K562 (cell line): ENCODE results near the gene SLC25A42. TPM values are rescaled to one million over a fixed set of nuclear protein-coding genes. Genes with fewer than 3 reads are reported as not detected.
A peak's percentile ranks its signal among the peaks of the same experiment; 100 is the strongest.

Experiments
- ARID4B ChIP-seq: sonication (generic); formaldehyde crosslinking; IDR thresholded peaks from 2 replicates; pipeline ENCODE4 v1.8.0; 2022; ENCODE audit warnings: mild to moderate bottlenecking, missing genetic modification reagents
- ATF7 ChIP-seq: fragments of 450-650 bp; IDR thresholded peaks from 2 replicates; pipeline ENCODE4 v1.7.1; 2014; ENCODE audit warnings: mild to moderate bottlenecking, moderate library complexity
- CBFA2T3 ChIP-seq: fragments of 450-650 bp; IDR thresholded peaks from 2 replicates; pipeline ENCODE4 v1.6.1; 2017
- CREM ChIP-seq: IDR thresholded peaks from 2 replicates; pipeline ENCODE4 v1.6.1; 2014; ENCODE audit warnings: antibody characterized with exemption, low read depth
- E2F6 ChIP-seq, 2 experiments: IDR thresholded peaks; 2 replicates each; pipeline ENCODE4 v1.6.1; 2011; ENCODE audit warnings: borderline replicate concordance in 1 of 2, control low read depth in 1 of 2, low read depth in 1 of 2, low read length in 1 of 2, mild to moderate bottlenecking in 1 of 2, mixed read lengths in 1 of 2, moderate library complexity in 1 of 2; ENCODE audit not compliant: insufficient read depth in 1 of 2, insufficient read length in 1 of 2, poor library complexity in 1 of 2, severe bottlenecking in 1 of 2; ENCODE audit errors: extremely low read depth in 1 of 2
- ESRRA ChIP-seq: fragments of 450-650 bp; IDR thresholded peaks from 2 replicates; pipeline ENCODE4 v1.6.1; 2014; ENCODE audit warnings: low read depth, mild to moderate bottlenecking, moderate library complexity, borderline replicate concordance
- FOXK2 ChIP-seq, 2 experiments: fragments of 450-650 bp; IDR thresholded peaks in 1 of 2; conservative IDR thresholded peaks in 1 of 2; 2 replicates each; pipeline ENCODE4 v1.6.1; 2016; ENCODE audit warnings: low read depth in 2 of 2, mild to moderate bottlenecking in 1 of 2
- HOXB6 ChIP-seq: fragments of 250-450 bp; sonication (Bioruptor Pico); IDR thresholded peaks from 2 replicates; pipeline ENCODE4 v1.5.1; 2022; ENCODE audit warnings: mild to moderate bottlenecking, borderline replicate concordance
- KLF1 ChIP-seq: fragments of 450-650 bp; IDR thresholded peaks from 2 replicates; pipeline ENCODE4 v1.6.1; 2016; ENCODE audit warnings: missing genetic modification characterization, missing compliant biosample characterization
- LARP7 ChIP-seq: fragments of 450-650 bp; IDR thresholded peaks from 2 replicates; pipeline ENCODE4 v1.6.1; 2016
- MAZ ChIP-seq, 2 experiments: fragments of 450-650 bp in 1 of 2; sonication (generic) in 1 of 2; formaldehyde crosslinking; IDR thresholded peaks in 1 of 2; conservative IDR thresholded peaks in 1 of 2; 2 replicates each; pipeline versions ENCODE4 v1.4.0 to v1.5.0; 2020; ENCODE audit warnings: mild to moderate bottlenecking in 1 of 2, missing genetic modification reagents in 1 of 2
- NFIX ChIP-seq: fragments of 250-450 bp; sonication (Bioruptor Pico); IDR thresholded peaks from 2 replicates; pipeline ENCODE4 v1.4.0; 2020; ENCODE audit warnings: low read depth, mild to moderate bottlenecking, moderate library complexity
- NUFIP1 ChIP-seq: fragments of 450-650 bp; IDR thresholded peaks from 2 replicates; pipeline ENCODE4 v1.6.1; 2018; ENCODE audit not compliant: partially characterized antibody
- PHF8 ChIP-seq: fragments of 200-600 bp; sonication (generic); IDR thresholded peaks from 2 replicates; pipeline ENCODE4 v1.6.1; 2012; ENCODE audit warnings: mixed run types, mild to moderate bottlenecking, inconsistent platforms, low read length, moderate library complexity, borderline replicate concordance
- PKNOX1 ChIP-seq: fragments of 450-650 bp; IDR thresholded peaks from 2 replicates; pipeline ENCODE4 v1.6.1; 2016
- SAFB2 ChIP-seq: fragments of 200-400 bp; formaldehyde crosslinking; IDR thresholded peaks from 2 replicates; pipeline ENCODE4 v1.6.1; 2018; ENCODE audit warnings: borderline replicate concordance, low read length, low read depth, moderate library complexity; ENCODE audit not compliant: severe bottlenecking
- SETDB1 ChIP-seq: IDR thresholded peaks from one replicate; pipeline ENCODE4 v1.6.1; 2012; ENCODE audit warnings: low read length, control low read depth, inconsistent platforms
- SMARCA4 ChIP-seq: fragments of 450-650 bp; IDR thresholded peaks from 2 replicates; pipeline ENCODE4 v1.6.1; 2016
- SPI1 ChIP-seq: IDR thresholded peaks from 2 replicates; pipeline ENCODE4 v1.6.1; 2011; ENCODE audit warnings: low read depth, low read length, control low read depth, borderline replicate concordance
- TAF1 ChIP-seq: IDR thresholded peaks from 2 replicates; pipeline ENCODE4 v1.6.1; 2011; ENCODE audit warnings: mild to moderate bottlenecking, low read length, moderate library complexity; ENCODE audit not compliant: insufficient read depth, control insufficient read depth, severe bottlenecking; ENCODE audit errors: extremely low read depth
- TBL1XR1 ChIP-seq, 2 experiments: IDR thresholded peaks; 2 replicates each; pipeline ENCODE4 v1.6.1; 2012; ENCODE audit warnings: improper control_type of control experiment in 2 of 2, low read length in 2 of 2, mild to moderate bottlenecking in 1 of 2
- THRAP3 ChIP-seq: fragments of 450-650 bp; IDR thresholded peaks from 2 replicates; pipeline ENCODE4 v1.6.1; 2016; ENCODE audit warnings: mild to moderate bottlenecking, inconsistent platforms, borderline replicate concordance
- ZKSCAN8 ChIP-seq: fragments of 200-800 bp; sonication (Bioruptor generic); IDR thresholded peaks from 2 replicates; pipeline ENCODE4 v1.6.1; 2016; ENCODE audit warnings: missing genetic modification characterization, missing compliant biosample characterization
- polyA plus RNA-seq, 8 experiments: library from polyadenylated mRNA; depleted of rRNA in 4 of 8; stranded (reverse) in 5 of 8; unstranded in 3 of 8; fragments of >200 nt; fragmentation: Nextera tagmentation in 2 of 8; fragmentation: Illumina TruSeq in 1 of 8; extraction: Ambion mirVana in 2 of 8; extraction: Trizol in 1 of 8; gene quantifications; 2 replicates each; pipeline versions ENCODE4 v1.2.1 to v1.2.3, GENCODE V29; 2011 to 2014; ENCODE audit warnings: inconsistent platforms in 1 of 8, missing spikeins in 1 of 8
- total RNA-seq, 7 experiments: library from RNA; depleted of rRNA in 6 of 7; stranded (reverse); fragments of >200 nt in 6 of 7; fragmentation: Illumina TruSeq in 2 of 7; extraction: Trizol in 2 of 7; gene quantifications; 2 replicates each; pipeline versions ENCODE4 v1.2.1 to v1.2.3, GENCODE V29; 2011 to 2021; ENCODE audit warnings: low replicate concordance in 1 of 7

The SLC25A42 gene
- total and polyA plus RNA-seq, 9 of the 15 experiments (the other 6 are each of a cell fraction or from before 2014, with no cell fraction given): 0.59 to 32.2 (median 14.1) TPM

- TF ChIP-seq PKNOX1 (peak; percentile 57), CBFA2T3 (peak; percentile 31; the same call in 1 of the 2 replicates), SAFB2 (no peak), PHF8 (peak; percentile 67; the same call in 1 of the 2 replicates), NFIX (CRISPR knock-in tag) (no peak), SETDB1 (no peak), THRAP3 (no peak), SMARCA4 (0 out of 2 replicates have a peak, but pooled peaks have one; percentile 11), ESRRA (peak; percentile 43; the same call in 1 of the 2 replicates), NUFIP1 (no peak), SPI1 (no peak), KLF1 (tag) (no peak), ARID4B (CRISPR knock-in tag) (peak; percentile 77), FOXK2 (conservative IDR thresholded peaks at IDR 0.05 in 1 of 2, IDR thresholded peaks at IDR 0.05 in 1 of 2; ENCODE audit: low read depth in 2 of 2) (peak; percentile 49 to 50; a peak in 1 of 4 replicates), CREM (peak; percentile 88), MAZ (CRISPR knock-in tag; conservative IDR thresholded peaks at IDR 0.05 in 1 of 2, IDR thresholded peaks at IDR 0.05 in 1 of 2) (peak; percentile 86 to 91), ZKSCAN8 (CRISPR knock-in tag) (no peak), ATF7 (peak; percentile 55; the same call in 1 of the 2 replicates), TAF1 (peak; percentile 62), LARP7 (no peak), HOXB6 (CRISPR knock-in tag) (no peak), E2F6 (IDR thresholded peaks at IDR 0.05; ENCODE audit: borderline replicate concordance in 1 of 2, extremely low read depth in 1 of 2, insufficient read depth in 1 of 2, insufficient read length in 1 of 2, low read depth in 1 of 2, low read length in 1 of 2, poor library complexity in 1 of 2, severe bottlenecking in 1 of 2) (peak; percentile 40 to 68), TBL1XR1 (IDR thresholded peaks at IDR 0.05; ENCODE audit: low read length in 2 of 2) (0 out of 4 replicates have a peak, but pooled peaks of 1 of the 2 experiments have one; percentile 22)
Measured at GRCh38 chr19:19134687-19135158, 70.9 kb downstream of the SLC25A42 start (continued).
